Muscle of leg (tissue), 11 donors: Measurements from ENCODE around the gene LRP1B. TPM values are rescaled to one million over a fixed set of nuclear protein-coding genes. Genes with fewer than 3 reads are reported as not detected.
"Not testable (repeated sequence)": the region's sequence is repeated elsewhere in the genome, so short reads cannot be mapped to it uniquely, and the experiment has no call there.

Experiments
- DNase-seq: peaks from one replicate; pipeline ENCODE4 v3.0.0; 2013
- H3K27ac ChIP-seq: one replicate; pipeline ENCODE4 v1.5.1; 2013; ENCODE audit warnings: mild to moderate bottlenecking, low read length, control low read depth
- H3K27me3 ChIP-seq: one replicate; pipeline ENCODE4 v1.6.1; 2013; ENCODE audit warnings: low read length; ENCODE audit not compliant: control insufficient read depth, insufficient read depth
- H3K36me3 ChIP-seq: one replicate; pipeline ENCODE4 v1.6.1; 2013; ENCODE audit warnings: low read length; ENCODE audit not compliant: control insufficient read depth, insufficient read depth
- H3K4me1 ChIP-seq: one replicate; pipeline ENCODE4 v1.6.1; 2013; ENCODE audit warnings: low read length; ENCODE audit not compliant: control insufficient read depth, insufficient read depth
- H3K4me3 ChIP-seq: one replicate; pipeline ENCODE4 v1.5.1; 2013; ENCODE audit warnings: low read length, control low read depth
- H3K9me3 ChIP-seq: replicated peaks from 2 replicates; pipeline ENCODE4 v1.6.1; 2013; ENCODE audit warnings: low read depth, low read length; ENCODE audit not compliant: control insufficient read depth
- WGBS: methylation state at CpG from one replicate; pipeline ENCODE4 v1.1.5; 2013; ENCODE audit warnings: missing lambda C conversion rate; ENCODE audit not compliant: insufficient coverage; 5-methylcytosine and 5-hydroxymethylcytosine counted together
- polyA plus RNA-seq, 8 donors: library from polyadenylated mRNA; unstranded; fragments of 120-200 nt; gene quantifications; one replicate each; pipeline versions ENCODE4 v1.2.1 to v1.2.3, GENCODE V29; 2013; ENCODE audit warnings: inconsistent platforms in 1 of 8, low replicate concordance in 1 of 8; ENCODE audit not compliant: insufficient read length in 8 of 8, insufficient read depth in 1 of 8
- total RNA-seq: library from RNA; stranded (reverse); fragments of 120-200 nt; gene quantifications from one replicate; pipeline ENCODE4 v1.2.4, GENCODE V29; 2013

The LRP1B gene
- total and polyA plus RNA-seq, 9 donors: 0.84 to 2.3 (median 1.4) TPM

GRCh38 chr2:140552634-140553033 is 1578.2 kb downstream of the LRP1B start:
- no peaks in the 10 kb centered on the region for H3K36me3 ChIP-seq
- no peaks in the 10 kb centered on the region for H3K4me1 ChIP-seq
- no peaks in the 10 kb centered on the region for H3K9me3 ChIP-seq
- DNase-seq: no peak
- no peak overlapping the region for H3K27ac ChIP-seq
- H3K27me3 ChIP-seq: no peaks in the 10 kb centered on the region
- H3K4me3 ChIP-seq: no peak overlapping the region
- WGBS: no CpG with 5 or more reads among the region's 3 CpGs

GRCh38 chr2:140551287-140551686 is 1579.5 kb downstream of the LRP1B start:
- Histone ChIP-seq H3K4me3 (no peak overlapping the region), H3K27me3 (no peaks in the 10 kb centered on the region), H3K36me3 (no peaks in the 10 kb centered on the region), H3K27ac (no peak overlapping the region), H3K9me3 (no peaks in the 10 kb centered on the region), H3K4me1 (no peaks in the 10 kb centered on the region)
- WGBS: no CpG with 5 or more reads among the region's 1 CpG
- DNase-seq: no peak

- DNase-seq: no peak
Observed at GRCh38 chr2:140550821-140551220, 1580.0 kb downstream of the LRP1B start.

GRCh38 chr2:140544769-140545168 is 1586.0 kb downstream of the LRP1B start:
- H3K4me3 ChIP-seq, H3K4me1 ChIP-seq, H3K27ac ChIP-seq, H3K36me3 ChIP-seq, DNase-seq, H3K9me3 ChIP-seq, H3K27me3 ChIP-seq: not testable (repeated sequence)
- 40% methylated on average over 1 of the region's 2 CpGs for WGBS

More at GRCh38 chr2:140550821-140551220, 1580.0 kb downstream of the LRP1B start:
- Histone ChIP-seq H3K27ac (no peak overlapping the region), H3K27me3 (no peaks in the 10 kb centered on the region), H3K4me1 (no peaks in the 10 kb centered on the region), H3K9me3 (no peaks in the 10 kb centered on the region), H3K36me3 (no peaks in the 10 kb centered on the region), H3K4me3 (no peak overlapping the region)
- WGBS: 60% methylated on average over 1 of the region's 2 CpGs

- Histone ChIP-seq H3K4me1 (no peaks in the 10 kb centered on the region), H3K4me3 (no peak overlapping the region)
- WGBS: 83% methylated on average over 4 of the region's 5 CpGs
Observed at GRCh38 chr2:140542627-140543026, 1588.2 kb downstream of the LRP1B start.

GRCh38 chr2:140539242-140539875 is 1591.5 kb downstream of the LRP1B start:
- no peak for DNase-seq
- no peaks in the 10 kb centered on the region for H3K27me3 ChIP-seq
- no peaks in the 10 kb centered on the region for H3K36me3 ChIP-seq
- H3K4me1 ChIP-seq: no peaks in the 10 kb centered on the region
- WGBS: 73% methylated on average over 2 of the region's 7 CpGs
- H3K27ac ChIP-seq: no peak overlapping the region
- H3K4me3 ChIP-seq: no peak overlapping the region
- no peaks in the 10 kb centered on the region for H3K9me3 ChIP-seq

More at GRCh38 chr2:140542627-140543026, 1588.2 kb downstream of the LRP1B start:
- H3K27me3 ChIP-seq: no peaks in the 10 kb centered on the region
- H3K27ac ChIP-seq: no peak overlapping the region
- H3K9me3 ChIP-seq: no peaks in the 10 kb centered on the region
- DNase-seq: no peak
- H3K36me3 ChIP-seq: no peaks in the 10 kb centered on the region

GRCh38 chr2:140529706-140530105 is 1601.1 kb downstream of the LRP1B start:
- DNase-seq: no peak
- H3K27me3 ChIP-seq: no peaks in the 10 kb centered on the region
- no peak overlapping the region for H3K27ac ChIP-seq
- no peak overlapping the region for H3K4me3 ChIP-seq
- no peaks in the 10 kb centered on the region for H3K9me3 ChIP-seq
- no peaks in the 10 kb centered on the region for H3K36me3 ChIP-seq
- 40% methylated on average over 1 of the region's 2 CpGs for WGBS
- H3K4me1 ChIP-seq: no peaks in the 10 kb centered on the region

- no peak overlapping the region for H3K4me3 ChIP-seq
- DNase-seq: no peak
- H3K4me1 ChIP-seq: no peaks in the 10 kb centered on the region
- H3K9me3 ChIP-seq: no peaks in the 10 kb centered on the region
- H3K36me3 ChIP-seq: no peaks in the 10 kb centered on the region
- no CpG with 5 or more reads among the region's 2 CpGs for WGBS
- no peaks in the 10 kb centered on the region for H3K27me3 ChIP-seq
- H3K27ac ChIP-seq: no peak overlapping the region
Observed at GRCh38 chr2:140528982-140529381, 1601.8 kb downstream of the LRP1B start.

- Histone ChIP-seq H3K27me3 (no peaks in the 10 kb centered on the region), H3K4me1 (no peaks in the 10 kb centered on the region), H3K36me3 (no peaks in the 10 kb centered on the region), H3K27ac (no peak overlapping the region), H3K9me3 (no peaks in the 10 kb centered on the region), H3K4me3 (no peak overlapping the region)
- no peak for DNase-seq
Observed at GRCh38 chr2:140526575-140526974, 1604.2 kb downstream of the LRP1B start.

GRCh38 chr2:140512106-140512505 is 1618.7 kb downstream of the LRP1B start:
- DNase-seq: no peak
- WGBS: no CpG with 5 or more reads among the region's 3 CpGs
- Histone ChIP-seq H3K4me3 (no peak overlapping the region), H3K4me1 (no peaks in the 10 kb centered on the region), H3K27me3 (no peaks in the 10 kb centered on the region), H3K27ac (no peak overlapping the region), H3K36me3 (no peaks in the 10 kb centered on the region), H3K9me3 (no peaks in the 10 kb centered on the region)

GRCh38 chr2:140509765-140510164 is 1621.1 kb downstream of the LRP1B start:
- Histone ChIP-seq H3K27me3 (no peaks in the 10 kb centered on the region), H3K4me1 (no peaks in the 10 kb centered on the region), H3K9me3 (no peaks in the 10 kb centered on the region), H3K4me3 (no peak overlapping the region), H3K27ac (no peak overlapping the region), H3K36me3 (no peaks in the 10 kb centered on the region)
- no peak for DNase-seq
- 100% methylated on average over 2 of the region's 6 CpGs for WGBS
